Measurements from ENCODE around the gene GRHL1. TPM values are rescaled to one million over a fixed set of nuclear protein-coding genes. Genes with fewer than 3 reads are reported as not detected.

The GRHL1 gene
- total and polyA plus RNA-seq, 2 experiments from 2014 or later: 0.92 to 1.5 TPM

GRCh38 chr2:10001586-10001985 is 50.1 kb downstream of the GRHL1 start:
- Histone ChIP-seq H3K27me3 (no peaks in the 10 kb centered on the region), H3K4me1 (ENCODE audit: low read depth) (no peaks in the 10 kb centered on the region), H3K36me3 (no peaks in the 10 kb centered on the region), H3K27ac (no peak overlapping the region), H3K9me3 (ENCODE audit: low read depth) (no peaks in the 10 kb centered on the region), H3K4me3 (no peak overlapping the region)
- no peak for DNase-seq (ENCODE audit: low read depth in 1 of 2, low spot score in 1 of 2)
- no peak for TF ChIP-seq CTCF (IDR thresholded peaks at IDR 0.05; ENCODE audit: low read depth, low read length)

GRCh38 chr2:10002109-10002508 is 50.6 kb downstream of the GRHL1 start:
- H3K9me3 ChIP-seq (ENCODE audit: low read depth): no peaks in the 10 kb centered on the region
- no peak for TF ChIP-seq CTCF (IDR thresholded peaks at IDR 0.05; ENCODE audit: low read depth, low read length)
- H3K27ac ChIP-seq: no peak overlapping the region
- H3K4me3 ChIP-seq: no peak overlapping the region
- no peaks in the 10 kb centered on the region for H3K4me1 ChIP-seq (ENCODE audit: low read depth)
- DNase-seq (ENCODE audit: low read depth in 1 of 2, low spot score in 1 of 2): no peak
- no peaks in the 10 kb centered on the region for H3K36me3 ChIP-seq
- H3K27me3 ChIP-seq: no peaks in the 10 kb centered on the region

GRCh38 chr2:10002681-10003080 is 51.2 kb downstream of the GRHL1 start:
- Histone ChIP-seq H3K27me3 (no peaks in the 10 kb centered on the region), H3K36me3 (no peaks in the 10 kb centered on the region), H3K27ac (no peak overlapping the region), H3K9me3 (ENCODE audit: low read depth) (no peaks in the 10 kb centered on the region), H3K4me3 (no peak overlapping the region), H3K4me1 (ENCODE audit: low read depth) (no peaks in the 10 kb centered on the region)
- no peak for DNase-seq (ENCODE audit: low read depth in 1 of 2, low spot score in 1 of 2)
- TF ChIP-seq CTCF (IDR thresholded peaks at IDR 0.05; ENCODE audit: low read depth, low read length): no peak

GRCh38 chr2:10003206-10004125 is 52.0 kb downstream of the GRHL1 start:
- H3K9me3 ChIP-seq (ENCODE audit: low read depth): no peaks in the 10 kb centered on the region
- no peaks in the 10 kb centered on the region for H3K4me1 ChIP-seq (ENCODE audit: low read depth)
- no peaks in the 10 kb centered on the region for H3K27me3 ChIP-seq
- DNase-seq (ENCODE audit: low read depth in 1 of 2, low spot score in 1 of 2): no peak
- H3K27ac ChIP-seq: no peak overlapping the region
- no peak for TF ChIP-seq CTCF (IDR thresholded peaks at IDR 0.05; ENCODE audit: low read depth, low read length)
- no peaks in the 10 kb centered on the region for H3K36me3 ChIP-seq
- no peak overlapping the region for H3K4me3 ChIP-seq

- no peaks in the 10 kb centered on the region for H3K9me3 ChIP-seq (ENCODE audit: low read depth)
- no peak for TF ChIP-seq CTCF (IDR thresholded peaks at IDR 0.05; ENCODE audit: low read depth, low read length)
- no peaks in the 10 kb centered on the region for H3K27me3 ChIP-seq
- DNase-seq (ENCODE audit: low read depth in 1 of 2, low spot score in 1 of 2): no peak
- H3K36me3 ChIP-seq: no peaks in the 10 kb centered on the region
- H3K4me3 ChIP-seq: no peak overlapping the region
- no peaks in the 10 kb centered on the region for H3K4me1 ChIP-seq (ENCODE audit: low read depth)
- H3K27ac ChIP-seq: no peak overlapping the region
These were observed 52.9 kb downstream of the GRHL1 start for GRCh38 chr2:10004401-10004800.

Data from cardiac muscle cell (in vitro differentiated cells and primary cell).